Calu3 (cell line): ENCODE measurements around the gene NFE2. TPM values are rescaled to one million over a fixed set of nuclear protein-coding genes. Genes with fewer than 3 reads are reported as not detected.
A peak's percentile ranks its signal among the peaks of the same experiment; 100 is the strongest.

Experiments used
- BruUV-seq: library from RNA; stranded (reverse); fragments of 400-500 nt; replicated peaks from 2 replicates; lab custom pipeline; 2021; lab: Mats Ljungman, UMichigan
- CTCF ChIA-PET: fragments of 300-600 bp; sonication (Branson Sonifier 250); formaldehyde crosslinking; loops from one replicate; lab custom pipeline; 2022; ENCODE audit warnings: antibody characterized with exemption; lab: Charles Lee
- DNase-seq: peaks from one replicate; pipeline ENCODE4 v3.0.0; 2022
- H3K27ac Mint-ChIP-seq: one replicate; pipeline ENCODE4 v1.8.0; 2022; ENCODE audit warnings: mixed read lengths; ENCODE audit not compliant: unreplicated experiment
- H3K27me3 Mint-ChIP-seq: one replicate; pipeline ENCODE4 v1.8.0; 2022; ENCODE audit warnings: mixed read lengths; ENCODE audit not compliant: unreplicated experiment
- H3K36me3 Mint-ChIP-seq: one replicate; pipeline ENCODE4 v1.8.0; 2022; ENCODE audit warnings: mild to moderate bottlenecking, moderate library complexity, mixed read lengths; ENCODE audit not compliant: insufficient read depth, unreplicated experiment
- H3K4me1 Mint-ChIP-seq: one replicate; pipeline ENCODE4 v1.8.0; 2022; ENCODE audit warnings: mild to moderate bottlenecking, low read depth, mixed read lengths; ENCODE audit not compliant: unreplicated experiment
- H3K4me3 Mint-ChIP-seq: one replicate; pipeline ENCODE4 v1.8.0; 2022; ENCODE audit warnings: mild to moderate bottlenecking, low read depth, moderate library complexity, mixed read lengths; ENCODE audit not compliant: unreplicated experiment
- H3K9me3 Mint-ChIP-seq: one replicate; pipeline ENCODE4 v1.8.0; 2022; ENCODE audit warnings: low read depth, mixed read lengths; ENCODE audit not compliant: unreplicated experiment
- CTCF ChIP-seq: fragments of 200-600 bp; IDR thresholded peaks from one replicate; pipeline ENCODE4 v1.8.0; 2022; ENCODE audit warnings: antibody characterized with exemption; ENCODE audit not compliant: unreplicated experiment
- intact Hi-C: fragments of 100-400 bp; cut with micrococcal nuclease; formaldehyde crosslinking; loops from one replicate; pipeline ENCODE4 v1.10.0; 2022; ENCODE audit not compliant: unreplicated experiment
- total RNA-seq: library from RNA; stranded (reverse); gene quantifications from 2 replicates; pipeline ENCODE4 v1.2.3, GENCODE V29; 2022

The NFE2 gene
- total RNA-seq, 1 experiment from 2014 or later: 0.80 TPM

- peak; percentile 97 for DNase-seq
- no peak for TF ChIP-seq CTCF
- BruUV-seq: TSS peak; percentile 51
- CTCF ChIA-PET: interaction anchor here (0.9 to 3.1 kb wide), 10 partner anchors 9 to 99 kb away, joined by 3 to 21 read pairs (median 5); partner anchors contain the start of gene COPZ1
- intact Hi-C loops: loop anchor here (5.0 kb wide), 1 partner anchor 47 kb away; the partner anchor contains the start of gene COPZ1
- Mint-ChIP-seq H3K4me1 (peaks cover 31% of the 10 kb centered on the region), H3K27me3 (no peaks in the 10 kb centered on the region), H3K4me3 (no peak within 1 kb of the TSS), H3K9me3 (no peaks in the 10 kb centered on the region), H3K27ac (no peak within 1 kb of the TSS), H3K36me3 (no peaks in the 10 kb centered on the region)
Measured at GRCh38 chr12:54280468-54281260, 20.2 kb downstream of the NFE2 start, which contains the start of gene HNRNPA1. Gene HNRNPA1, plus strand, starts transcription at chr12:54280726. Its CDS starts 82 bp downstream, at chr12:54280808.

GRCh38 chr12:54279632-54280467, 21.0 kb downstream of the NFE2 start, which contains the start of gene CBX5:
Gene CBX5, minus strand, starts transcription at chr12:54280122. Its CDS starts 22,472 bp downstream, at chr12:54257650.
- H3K4me1 Mint-ChIP-seq: peaks cover 24% of the 10 kb centered on the region

GRCh38 chr12:54279227-54279631, 21.6 kb downstream of the NFE2 start:
- no peak for TF ChIP-seq CTCF
- BruUV-seq: TSS peak; percentile 65
- Mint-ChIP-seq H3K4me3 (no peak overlapping the region), H3K9me3 (no peaks in the 10 kb centered on the region), H3K36me3 (peaks cover 7% of the 10 kb centered on the region), H3K27ac (no peak overlapping the region), H3K27me3 (no peaks in the 10 kb centered on the region), H3K4me1 (peaks cover 21% of the 10 kb centered on the region)
- intact Hi-C loops: no loop called here
- CTCF ChIA-PET: interaction anchor here (0.8 to 3.1 kb wide), 9 partner anchors 10 to 1450 kb away, joined by 3 to 21 read pairs (median 7); partner anchors contain the start of gene COPZ1
- DNase-seq: no peak

More at GRCh38 chr12:54279632-54280467, 21.0 kb downstream of the NFE2 start, which contains the start of gene CBX5:
- Mint-ChIP-seq H3K36me3 (peaks cover 4% of the 10 kb centered on the region), H3K27me3 (no peaks in the 10 kb centered on the region), H3K27ac (no peak within 1 kb of the TSS), H3K9me3 (no peaks in the 10 kb centered on the region), H3K4me3 (no peak within 1 kb of the TSS)
- BruUV-seq: no TSS peak
- CTCF ChIA-PET: interaction anchor here (0.8 to 3.1 kb wide), 13 partner anchors 10 to 1450 kb away, joined by 3 to 21 read pairs (median 4); partner anchors contain the start of gene COPZ1
- TF ChIP-seq CTCF: no peak
- intact Hi-C loops: loop anchor here (5.0 kb wide), 1 partner anchor 47 kb away; the partner anchor contains the start of gene COPZ1
- DNase-seq: peak; percentile 99

- DNase-seq: no peak
- Mint-ChIP-seq H3K27me3 (no peaks in the 10 kb centered on the region), H3K9me3 (no peaks in the 10 kb centered on the region), H3K4me1 (peaks cover 7% of the 10 kb centered on the region), H3K27ac (no peak overlapping the region), H3K36me3 (peaks cover 12% of the 10 kb centered on the region), H3K4me3 (no peak overlapping the region)
- no peak for TF ChIP-seq CTCF
- CTCF ChIA-PET: no interaction called here
- BruUV-seq: no TSS peak
- intact Hi-C loops: no loop called here
Measured at GRCh38 chr12:54277823-54278276, 23.0 kb downstream of the NFE2 start.
